Glutamatergic neuron (in vitro differentiated cells): ENCODE data around the gene NUP107. TPM values are rescaled to one million over a fixed set of nuclear protein-coding genes. Genes with fewer than 3 reads are reported as not detected.
"Not testable (repeated sequence)": the region's sequence is repeated elsewhere in the genome, so short reads cannot be mapped to it uniquely, and the experiment has no call there.

Experiments
- DNase-seq: peaks from one replicate; pipeline ENCODE4 v3.0.0; 2022
- H3K27ac Mint-ChIP-seq: one replicate; pipeline ENCODE4 v1.8.0; 2020; ENCODE audit warnings: mild to moderate bottlenecking, mixed read lengths, inconsistent platforms; ENCODE audit not compliant: unreplicated experiment
- H3K27me3 Mint-ChIP-seq: one replicate; pipeline ENCODE4 v1.8.0; 2020; ENCODE audit warnings: mild to moderate bottlenecking, moderate library complexity, mixed read lengths, inconsistent platforms; ENCODE audit not compliant: unreplicated experiment
- H3K36me3 Mint-ChIP-seq: one replicate; pipeline ENCODE4 v1.8.0; 2020; ENCODE audit warnings: mild to moderate bottlenecking, mixed read lengths, inconsistent platforms; ENCODE audit not compliant: unreplicated experiment
- H3K4me1 Mint-ChIP-seq: one replicate; pipeline ENCODE4 v1.8.0; 2020; ENCODE audit warnings: mild to moderate bottlenecking, low read depth, mixed read lengths, inconsistent platforms; ENCODE audit not compliant: unreplicated experiment
- H3K4me3 Mint-ChIP-seq: one replicate; pipeline ENCODE4 v1.8.0; 2020; ENCODE audit warnings: mild to moderate bottlenecking, mixed read lengths, inconsistent platforms; ENCODE audit not compliant: unreplicated experiment
- H3K9me3 Mint-ChIP-seq: one replicate; pipeline ENCODE4 v1.8.0; 2020; ENCODE audit warnings: mild to moderate bottlenecking, moderate library complexity, mixed read lengths, inconsistent platforms; ENCODE audit not compliant: unreplicated experiment
- CTCF ChIP-seq: fragments of 200-600 bp; sonication (generic); IDR thresholded peaks from one replicate; pipeline ENCODE4 v1.5.0; 2021; ENCODE audit not compliant: partially characterized antibody, unreplicated experiment
- total RNA-seq: library from RNA; stranded (reverse); fragmentation: NEBNext Ultra II Directional; extraction: Animal tissue kit (Norgen Biotek cat#: 25700); gene quantifications from one replicate; pipeline ENCODE4 v1.2.1, GENCODE V29; 2021; ENCODE audit not compliant: unreplicated experiment

NUP107 gene
- total RNA-seq, 1 donor from 2014 or later: 51.6 TPM

DNA sequence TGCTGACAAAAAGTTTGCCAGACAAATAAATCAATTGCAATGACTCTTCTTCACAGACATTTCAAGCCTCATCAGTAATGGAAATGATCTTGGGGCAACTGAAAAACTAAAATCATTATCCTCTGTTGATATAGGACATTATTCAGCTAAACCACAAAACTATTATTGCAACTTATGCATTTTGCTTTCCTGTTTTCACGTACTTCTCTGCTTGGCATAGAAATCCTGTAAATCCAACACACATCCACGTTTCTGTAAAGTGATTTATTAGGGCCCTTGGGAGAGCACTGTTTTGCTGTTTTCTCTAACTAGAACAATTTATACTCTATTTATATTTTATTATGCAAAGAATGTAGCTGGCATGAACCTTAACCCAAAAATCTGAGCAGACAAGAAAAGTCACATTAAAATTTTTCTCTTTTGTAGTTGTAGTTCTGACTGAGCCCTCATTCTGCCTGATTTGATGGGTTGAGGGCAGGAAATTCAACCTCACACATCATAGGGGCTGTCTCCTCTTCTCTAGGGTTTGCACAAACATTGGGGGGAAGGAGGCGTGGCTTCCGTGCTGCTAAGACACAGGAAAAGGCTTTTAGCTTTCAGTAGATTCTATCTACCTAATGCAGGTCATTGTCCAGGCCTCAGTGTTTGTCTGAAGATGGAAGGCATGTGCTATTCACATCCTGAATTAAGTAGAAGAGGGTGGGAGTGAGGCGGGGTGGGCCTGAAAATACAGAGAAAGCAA is 11.5 kb upstream of the NUP107 start:
- Mint-ChIP-seq H3K9me3 (no peaks in the 10 kb centered on the region), H3K36me3 (no peaks in the 10 kb centered on the region), H3K4me3 (no peak overlapping the region), H3K4me1 (no peaks in the 10 kb centered on the region), H3K27me3 (no peaks in the 10 kb centered on the region), H3K27ac (no peak overlapping the region)
- no peak for DNase-seq
- TF ChIP-seq CTCF: no peak

GRCh38 chr12:68676854-68677253 is 9.9 kb upstream of the NUP107 start:
- H3K27ac Mint-ChIP-seq, H3K4me3 Mint-ChIP-seq, H3K4me1 Mint-ChIP-seq, H3K27me3 Mint-ChIP-seq, H3K36me3 Mint-ChIP-seq, H3K9me3 Mint-ChIP-seq, DNase-seq: not testable (repeated sequence)

DNA sequence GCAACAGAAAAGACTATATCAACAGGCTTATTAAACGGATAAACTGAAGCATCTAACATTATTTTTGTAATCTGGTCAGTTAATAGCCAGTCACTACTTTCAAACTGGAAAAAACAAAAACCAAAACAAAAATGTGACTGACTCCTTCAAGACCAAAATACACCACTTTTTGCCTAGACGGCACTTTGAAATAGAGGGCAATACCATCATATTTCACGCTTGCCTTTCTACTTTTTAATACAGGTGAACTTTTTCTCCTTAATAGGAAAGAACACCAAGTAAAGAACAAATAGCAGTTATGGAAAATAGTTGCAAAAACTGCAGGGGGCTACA is 550 bp upstream of the NUP107 start:
- H3K4me1 Mint-ChIP-seq: no peaks in the 10 kb centered on the region
- H3K36me3 Mint-ChIP-seq: no peaks in the 10 kb centered on the region
- H3K4me3 Mint-ChIP-seq: peak overlapping the region; percentile 96
- peak overlapping the region; percentile 91 for H3K27ac Mint-ChIP-seq
- DNase-seq: no peak
- TF ChIP-seq CTCF: no peak
- H3K9me3 Mint-ChIP-seq: peaks cover 5% of the 10 kb centered on the region
- H3K27me3 Mint-ChIP-seq: peaks cover 8% of the 10 kb centered on the region

DNA sequence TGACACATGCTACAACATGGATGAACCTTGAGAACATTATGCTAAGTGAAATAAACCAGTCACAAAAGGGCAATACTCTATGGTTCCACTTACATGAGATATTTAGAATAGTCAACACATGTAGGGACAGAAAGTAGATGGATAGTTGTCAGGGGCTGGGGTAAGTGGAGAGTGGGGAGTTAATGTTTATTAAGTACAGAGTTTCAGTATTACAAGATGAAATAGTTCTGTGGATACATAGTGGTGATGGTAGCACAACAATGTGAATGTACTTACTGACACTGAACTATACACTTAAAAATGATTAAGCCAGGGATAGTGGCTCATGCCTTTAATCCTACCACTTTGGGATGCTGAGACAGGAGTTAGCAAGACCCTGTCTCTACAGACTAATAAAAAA is 8.7 kb downstream of the NUP107 start:
- no peaks in the 10 kb centered on the region for H3K9me3 Mint-ChIP-seq
- H3K4me1 Mint-ChIP-seq: no peaks in the 10 kb centered on the region

DNA sequence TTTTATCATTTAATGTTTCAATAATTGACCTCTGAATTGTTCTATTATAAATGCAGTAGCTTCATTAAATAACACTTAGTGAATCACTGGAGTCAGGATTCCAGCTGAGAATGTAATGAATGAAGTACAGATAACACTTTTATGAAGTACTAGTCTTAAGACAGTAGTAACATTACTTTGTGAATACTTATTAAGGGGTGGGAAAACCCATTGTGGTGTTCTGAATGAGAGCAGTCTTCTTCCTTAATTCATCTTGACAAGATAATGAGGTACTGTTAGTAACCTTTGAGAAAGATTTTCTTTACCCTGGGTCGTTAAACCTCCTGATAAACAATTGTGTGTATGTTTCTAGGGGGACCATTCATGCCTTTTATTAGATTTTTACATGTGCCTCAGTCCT is 12.7 kb downstream of the NUP107 start:
- H3K36me3 Mint-ChIP-seq: no peaks in the 10 kb centered on the region
- no peaks in the 10 kb centered on the region for H3K9me3 Mint-ChIP-seq
- no peak overlapping the region for H3K27ac Mint-ChIP-seq
- TF ChIP-seq CTCF: no peak
- H3K4me3 Mint-ChIP-seq: no peak overlapping the region
- H3K27me3 Mint-ChIP-seq: no peaks in the 10 kb centered on the region
- no peaks in the 10 kb centered on the region for H3K4me1 Mint-ChIP-seq
- no peak for DNase-seq

More for the DNA sequence above, 8.7 kb downstream of the NUP107 start:
- Mint-ChIP-seq H3K27me3 (no peaks in the 10 kb centered on the region), H3K27ac (no peak overlapping the region), H3K4me3 (no peak overlapping the region), H3K36me3 (no peaks in the 10 kb centered on the region)
- DNase-seq: no peak
- no peak for TF ChIP-seq CTCF
